Activated naive CD8-positive, alpha-beta T cell treated with anti-CD3 and anti-CD28 coated beads, Interleukin-2, amount 10 ng/mL, durations not matched to agents 7 days and 5 days (primary cell): ENCODE data around the gene VOPP1. TPM values are rescaled to one million over a fixed set of nuclear protein-coding genes. Genes with fewer than 3 reads are reported as not detected.

ENCODE experiments used
- ATAC-seq: fragments of 150-1000 bp; cut with Tn5 transposase; one replicate; pipeline ENCODE4 v1.10.0; 2021; ENCODE audit warnings: low read depth, moderate library complexity
- POLR2A ChIA-PET: fragments of 350-600 bp; sonication (Branson Sonifier 250); formaldehyde crosslinking; loops from one replicate; lab custom pipeline; 2021; ENCODE audit warnings: antibody characterized with exemption; lab: Charles Lee
- DNase-seq: peaks from one replicate; pipeline ENCODE4 v3.0.0; 2021
- H3K27ac Mint-ChIP-seq: one replicate; pipeline ENCODE4 v1.8.0; 2022; ENCODE audit warnings: mild to moderate bottlenecking, mixed read lengths
- H3K27me3 Mint-ChIP-seq: one replicate; pipeline ENCODE4 v1.8.0; 2022; ENCODE audit warnings: mild to moderate bottlenecking, moderate library complexity, mixed read lengths
- H3K36me3 Mint-ChIP-seq: one replicate; pipeline ENCODE4 v1.8.0; 2021; ENCODE audit warnings: mild to moderate bottlenecking, mixed read lengths
- H3K4me1 Mint-ChIP-seq: one replicate; pipeline ENCODE4 v1.8.0; 2021; ENCODE audit warnings: mixed read lengths
- H3K4me3 Mint-ChIP-seq: one replicate; pipeline ENCODE4 v1.8.0; 2022; ENCODE audit warnings: mild to moderate bottlenecking, moderate library complexity, mixed read lengths
- H3K9me3 Mint-ChIP-seq: one replicate; pipeline ENCODE4 v1.8.0; 2021; ENCODE audit warnings: mixed read lengths
- total RNA-seq, 2 experiments: library from RNA; stranded (reverse); gene quantifications; one replicate each; pipeline ENCODE4 v1.2.3, GENCODE V29; 2021

The VOPP1 gene
- total RNA-seq, 2 experiments from 2014 or later: 50.0 to 50.1 TPM

- H3K9me3 Mint-ChIP-seq: peaks cover 10% of the 10 kb centered on the region
- DNase-seq (no peak), ATAC-seq (no peak)
- no peaks in the 10 kb centered on the region for H3K27me3 Mint-ChIP-seq
- H3K27ac Mint-ChIP-seq: no peak overlapping the region
- POLR2A ChIA-PET: no interaction called here
- no peak overlapping the region for H3K4me3 Mint-ChIP-seq
- peaks cover 50% of the 10 kb centered on the region for H3K36me3 Mint-ChIP-seq
- peaks cover 21% of the 10 kb centered on the region for H3K4me1 Mint-ChIP-seq
Observed at GRCh38 chr7:55465691-55466090, 106.6 kb downstream of the VOPP1 start.

GRCh38 chr7:55464422-55464821 lies 107.9 kb downstream of the VOPP1 start:
- Mint-ChIP-seq H3K27me3 (no peaks in the 10 kb centered on the region), H3K9me3 (peaks cover 12% of the 10 kb centered on the region), H3K4me1 (peaks cover 13% of the 10 kb centered on the region), H3K4me3 (no peak overlapping the region), H3K36me3 (peaks cover 49% of the 10 kb centered on the region), H3K27ac (no peak overlapping the region)
- ATAC-seq: no peak
- POLR2A ChIA-PET: no interaction called here
- no peak for DNase-seq

GRCh38 chr7:55463686-55464262 lies 108.5 kb downstream of the VOPP1 start:
- H3K4me1 Mint-ChIP-seq: peaks cover 11% of the 10 kb centered on the region
- H3K36me3 Mint-ChIP-seq: peaks cover 49% of the 10 kb centered on the region
- H3K27me3 Mint-ChIP-seq: no peaks in the 10 kb centered on the region
- ATAC-seq (no peak), DNase-seq (no peak)
- peaks cover 17% of the 10 kb centered on the region for H3K9me3 Mint-ChIP-seq
- H3K27ac Mint-ChIP-seq: no peak overlapping the region
- no peak overlapping the region for H3K4me3 Mint-ChIP-seq
- POLR2A ChIA-PET: no interaction called here

GRCh38 chr7:55458351-55458750 lies 114.0 kb downstream of the VOPP1 start:
- no peak overlapping the region for H3K27ac Mint-ChIP-seq

GRCh38 chr7:55457801-55458200 lies 114.5 kb downstream of the VOPP1 start:
- H3K4me1 Mint-ChIP-seq: peaks cover 13% of the 10 kb centered on the region
- no peak overlapping the region for H3K27ac Mint-ChIP-seq
- ATAC-seq (no peak), DNase-seq (no peak)
- peaks cover 21% of the 10 kb centered on the region for H3K36me3 Mint-ChIP-seq
- peaks cover 13% of the 10 kb centered on the region for H3K9me3 Mint-ChIP-seq
- POLR2A ChIA-PET: no interaction called here
- no peak overlapping the region for H3K4me3 Mint-ChIP-seq
- H3K27me3 Mint-ChIP-seq: no peaks in the 10 kb centered on the region

More at GRCh38 chr7:55458351-55458750, 114.0 kb downstream of the VOPP1 start:
- no peak for ATAC-seq
- Mint-ChIP-seq H3K27me3 (no peaks in the 10 kb centered on the region), H3K36me3 (peaks cover 23% of the 10 kb centered on the region), H3K9me3 (peaks cover 15% of the 10 kb centered on the region), H3K4me3 (no peak overlapping the region), H3K4me1 (peaks cover 10% of the 10 kb centered on the region)
- DNase-seq: no peak
- POLR2A ChIA-PET: no interaction called here

GRCh38 chr7:55452971-55453370 lies 119.3 kb downstream of the VOPP1 start:
- no peak for DNase-seq
- H3K36me3 Mint-ChIP-seq: peaks cover 14% of the 10 kb centered on the region
- H3K27me3 Mint-ChIP-seq: no peaks in the 10 kb centered on the region
- ATAC-seq: no peak
- H3K27ac Mint-ChIP-seq: no peak overlapping the region
- POLR2A ChIA-PET: interaction anchor here (0.8 kb wide), 1 partner anchor 598 kb away, joined by 3 read pairs; no protein-coding TSS in a partner anchor
- no peak overlapping the region for H3K4me3 Mint-ChIP-seq
- peaks cover 3% of the 10 kb centered on the region for H3K9me3 Mint-ChIP-seq
- H3K4me1 Mint-ChIP-seq: peaks cover 5% of the 10 kb centered on the region

GRCh38 chr7:55449992-55450535 lies 122.2 kb downstream of the VOPP1 start:
- Mint-ChIP-seq H3K27me3 (no peaks in the 10 kb centered on the region), H3K4me3 (no peak overlapping the region), H3K27ac (no peak overlapping the region), H3K36me3 (peaks cover 9% of the 10 kb centered on the region), H3K9me3 (peaks cover 3% of the 10 kb centered on the region), H3K4me1 (peaks cover 5% of the 10 kb centered on the region)
- POLR2A ChIA-PET: no interaction called here
- ATAC-seq (no peak), DNase-seq (no peak)

- POLR2A ChIA-PET: no interaction called here
- H3K4me3 Mint-ChIP-seq: no peak overlapping the region
- ATAC-seq: no peak
- H3K36me3 Mint-ChIP-seq: peaks cover 7% of the 10 kb centered on the region
- peaks cover 5% of the 10 kb centered on the region for H3K4me1 Mint-ChIP-seq
- no peak overlapping the region for H3K27ac Mint-ChIP-seq
- no peaks in the 10 kb centered on the region for H3K27me3 Mint-ChIP-seq
- no peak for DNase-seq
- H3K9me3 Mint-ChIP-seq: peaks cover 6% of the 10 kb centered on the region
Observed at GRCh38 chr7:55449205-55449991, 122.9 kb downstream of the VOPP1 start.

- Mint-ChIP-seq H3K27me3 (no peaks in the 10 kb centered on the region), H3K4me1 (peaks cover 5% of the 10 kb centered on the region), H3K36me3 (peaks cover 7% of the 10 kb centered on the region), H3K27ac (no peak overlapping the region), H3K4me3 (no peak overlapping the region), H3K9me3 (peaks cover 6% of the 10 kb centered on the region)
- DNase-seq (no peak), ATAC-seq (no peak)
- POLR2A ChIA-PET: no interaction called here
Observed at GRCh38 chr7:55448526-55448925, 123.8 kb downstream of the VOPP1 start.

- no peak for ATAC-seq
- POLR2A ChIA-PET: no interaction called here
- no peak for DNase-seq
- H3K36me3 Mint-ChIP-seq: peaks cover 4% of the 10 kb centered on the region
- peaks cover 2% of the 10 kb centered on the region for H3K4me1 Mint-ChIP-seq
- H3K9me3 Mint-ChIP-seq: peaks cover 6% of the 10 kb centered on the region
- no peak overlapping the region for H3K27ac Mint-ChIP-seq
- no peak overlapping the region for H3K4me3 Mint-ChIP-seq
- H3K27me3 Mint-ChIP-seq: no peaks in the 10 kb centered on the region
Observed at GRCh38 chr7:55444786-55445185, 127.5 kb downstream of the VOPP1 start.

GRCh38 chr7:55441774-55442522 lies 130.4 kb downstream of the VOPP1 start:
- ATAC-seq: no peak
- DNase-seq: no peak
- Mint-ChIP-seq H3K36me3 (peaks cover 4% of the 10 kb centered on the region), H3K27ac (no peak overlapping the region), H3K4me3 (no peak overlapping the region), H3K4me1 (peaks cover 7% of the 10 kb centered on the region), H3K27me3 (no peaks in the 10 kb centered on the region), H3K9me3 (peaks cover 6% of the 10 kb centered on the region)
- POLR2A ChIA-PET: no interaction called here

GRCh38 chr7:55441002-55441401 lies 131.3 kb downstream of the VOPP1 start:
- POLR2A ChIA-PET: no interaction called here
- Mint-ChIP-seq H3K4me1 (peaks cover 7% of the 10 kb centered on the region), H3K9me3 (peaks cover 6% of the 10 kb centered on the region), H3K27me3 (no peaks in the 10 kb centered on the region), H3K36me3 (peaks cover 4% of the 10 kb centered on the region), H3K4me3 (no peak overlapping the region), H3K27ac (no peak overlapping the region)
- DNase-seq (no peak), ATAC-seq (no peak)

GRCh38 chr7:55440040-55440690 lies 132.1 kb downstream of the VOPP1 start:
- H3K9me3 Mint-ChIP-seq: peaks cover 3% of the 10 kb centered on the region
- POLR2A ChIA-PET: no interaction called here
- no peak overlapping the region for H3K4me3 Mint-ChIP-seq
- H3K27me3 Mint-ChIP-seq: no peaks in the 10 kb centered on the region
- H3K36me3 Mint-ChIP-seq: peaks cover 3% of the 10 kb centered on the region
- no peak overlapping the region for H3K27ac Mint-ChIP-seq
- peaks cover 7% of the 10 kb centered on the region for H3K4me1 Mint-ChIP-seq
- no peak for ATAC-seq
- DNase-seq: no peak
